Hematopoietic multipotent progenitor cell treated with erythropoietin and hydrocortisone succinate and interleukin-3 and kit ligand, for 6 days (in vitro differentiated cells): ENCODE results near the gene NETO2.
A peak's percentile ranks its signal among the peaks of the same experiment; 100 is the strongest.
"Not testable (repeated sequence)": the region's sequence is repeated elsewhere in the genome, so short reads cannot be mapped to it uniquely, and the experiment has no call there.

Source experiments
- DNase-seq: peaks from one replicate; pipeline ENCODE4 v3.0.0-alpha.2; 2015

The NETO2 gene

GRCh38 chr16:47132308-47132707, 11.4 kb downstream of the NETO2 start:
- peak; percentile 35 for DNase-seq

- DNase-seq = no peak
Observed at GRCh38 chr16:47129755-47130435, 13.8 kb downstream of the NETO2 start.

- no peak for DNase-seq
Observed at GRCh38 chr16:47127541-47127940, 16.2 kb downstream of the NETO2 start.

DNA sequence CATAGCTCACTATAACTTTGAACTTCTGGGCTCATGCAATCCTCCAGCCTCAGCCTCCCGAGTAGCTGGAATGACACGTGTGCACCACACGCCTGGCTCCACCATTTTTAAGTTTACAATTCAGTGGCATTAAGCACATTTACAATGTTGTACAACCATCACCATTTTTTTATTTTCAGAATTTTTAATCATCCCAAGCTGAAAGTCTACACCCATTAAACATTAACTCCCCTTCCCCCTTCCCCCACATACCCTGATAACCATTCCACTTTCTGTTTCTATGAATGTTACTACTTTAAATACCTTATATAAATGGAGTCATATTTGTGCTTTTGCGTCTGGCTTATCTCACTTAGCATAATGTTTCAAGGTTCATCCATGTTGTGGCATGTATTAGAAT, 18.0 kb downstream of the NETO2 start:
- no peak for DNase-seq

DNA sequence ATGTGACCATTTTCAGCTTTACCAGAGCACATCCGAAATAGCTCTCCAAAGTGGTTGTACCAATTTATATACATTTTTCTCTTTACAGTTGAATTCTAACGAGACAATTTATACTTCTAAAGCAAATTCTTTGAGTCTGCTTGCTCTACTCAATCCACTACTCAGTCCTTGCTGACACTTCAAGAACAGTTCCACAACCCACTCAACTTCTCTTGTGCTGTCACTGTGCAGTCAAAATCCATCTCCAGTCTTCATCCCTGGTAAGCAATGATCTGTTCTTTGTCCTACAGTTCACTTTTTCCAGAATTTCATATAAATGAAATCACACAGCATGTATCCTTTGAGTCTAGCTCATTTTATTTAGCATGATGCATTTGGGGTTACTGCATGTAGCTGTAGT, 30.6 kb downstream of the NETO2 start:
- no peak for DNase-seq

- DNase-seq = peak; percentile 11
Observed at GRCh38 chr16:47110939-47111338, 32.8 kb downstream of the NETO2 start.

- DNase-seq = no peak
Observed at GRCh38 chr16:47109361-47109760, 34.4 kb downstream of the NETO2 start.

- not testable (repeated sequence) for DNase-seq
Observed at GRCh38 chr16:47102921-47103320, 40.8 kb downstream of the NETO2 start.

DNA sequence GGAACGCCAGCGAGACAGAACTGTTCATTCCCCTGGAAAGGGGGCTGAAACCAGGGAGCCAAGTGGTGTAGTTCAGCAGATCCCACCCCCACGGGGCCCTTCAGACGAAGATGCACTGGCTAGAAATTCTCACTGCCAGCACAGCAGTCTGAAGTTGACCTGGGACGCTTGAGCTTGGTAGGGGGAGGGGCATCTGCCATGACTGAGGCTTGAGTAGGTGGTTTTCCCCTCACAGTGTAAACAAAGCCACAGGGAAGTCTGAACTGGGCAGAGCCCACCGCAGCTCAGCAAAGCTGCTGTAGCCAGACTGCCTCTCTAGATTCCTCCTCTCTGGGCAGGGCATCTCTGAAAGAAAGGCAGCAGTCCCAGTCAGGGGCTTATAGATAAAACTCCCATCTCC, 46.6 kb downstream of the NETO2 start:
- not testable (repeated sequence) for DNase-seq

- no peak for DNase-seq
Observed at GRCh38 chr16:47096297-47096696, 47.4 kb downstream of the NETO2 start.

GRCh38 chr16:47084198-47084597, 59.5 kb downstream of the NETO2 start:
- DNase-seq = no peak

- DNase-seq = no peak
Observed at GRCh38 chr16:47082099-47082865, 61.5 kb downstream of the NETO2 start.

GRCh38 chr16:47081115-47081514, 62.6 kb downstream of the NETO2 start:
- DNase-seq = no peak

GRCh38 chr16:47079860-47080259, 63.9 kb downstream of the NETO2 start:
- DNase-seq = no peak

DNA sequence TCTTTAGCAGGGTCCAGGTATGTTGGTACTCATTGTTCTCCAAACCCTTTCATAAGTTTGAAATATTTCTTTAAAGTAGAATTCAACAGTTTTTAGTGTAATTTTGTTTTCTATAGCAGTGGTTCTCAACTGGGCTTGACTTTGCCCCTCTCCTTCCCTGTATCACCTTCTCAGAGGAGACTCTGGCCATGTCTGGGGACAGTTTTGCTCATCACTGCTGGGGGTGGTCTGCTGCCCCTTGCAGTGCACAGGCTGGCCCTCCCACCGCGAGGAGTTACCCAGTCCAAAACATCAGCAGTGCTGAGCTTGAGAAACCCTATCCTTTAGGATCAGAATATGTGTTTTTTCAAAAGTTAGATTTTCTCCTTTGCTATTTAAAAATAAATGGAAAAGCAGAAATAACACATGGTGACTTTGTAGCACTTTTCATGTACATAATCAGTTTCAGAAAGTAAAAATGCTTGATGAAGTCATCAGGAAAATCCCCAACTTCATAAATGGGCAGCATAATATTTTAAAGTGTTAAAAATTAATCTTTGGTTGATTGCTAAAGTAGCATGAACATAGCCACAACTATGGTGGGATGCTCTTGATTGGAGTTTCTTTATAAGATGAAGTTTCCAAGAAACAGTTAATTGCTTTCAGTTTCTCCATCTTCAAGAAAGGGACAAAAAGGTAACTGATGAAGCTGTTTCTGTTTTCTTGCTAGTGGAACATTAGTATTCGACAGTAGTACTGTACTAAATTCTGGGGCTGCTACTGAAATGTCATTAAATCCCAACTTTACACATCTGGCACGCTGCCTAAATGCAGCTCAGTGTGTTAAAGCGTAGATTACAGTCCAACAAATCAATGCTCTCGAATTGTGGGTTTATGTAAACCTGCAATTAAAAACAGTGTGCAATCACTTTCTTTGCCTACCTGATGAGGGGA, 70.3 kb downstream of the NETO2 start:
- no peak for DNase-seq

DNA sequence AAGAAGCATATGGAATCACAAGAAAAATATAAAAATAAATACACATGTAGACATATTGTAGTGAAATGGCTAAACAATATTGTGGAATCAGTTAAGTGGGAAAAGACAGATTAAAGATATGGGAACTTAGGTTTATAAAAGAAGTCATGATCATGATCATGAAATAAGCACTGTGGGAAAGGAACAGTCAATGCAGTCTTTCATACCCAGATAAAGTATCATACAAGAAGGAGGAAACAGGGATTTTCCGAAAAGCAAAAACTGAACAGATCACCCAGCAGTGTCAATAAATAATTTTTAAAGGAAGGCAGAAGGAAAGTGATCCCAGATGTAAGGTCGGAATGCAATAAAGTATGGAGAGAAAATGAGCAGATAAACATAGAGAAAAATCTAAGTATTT, 71.6 kb downstream of the NETO2 start:
- DNase-seq = no peak

DNA sequence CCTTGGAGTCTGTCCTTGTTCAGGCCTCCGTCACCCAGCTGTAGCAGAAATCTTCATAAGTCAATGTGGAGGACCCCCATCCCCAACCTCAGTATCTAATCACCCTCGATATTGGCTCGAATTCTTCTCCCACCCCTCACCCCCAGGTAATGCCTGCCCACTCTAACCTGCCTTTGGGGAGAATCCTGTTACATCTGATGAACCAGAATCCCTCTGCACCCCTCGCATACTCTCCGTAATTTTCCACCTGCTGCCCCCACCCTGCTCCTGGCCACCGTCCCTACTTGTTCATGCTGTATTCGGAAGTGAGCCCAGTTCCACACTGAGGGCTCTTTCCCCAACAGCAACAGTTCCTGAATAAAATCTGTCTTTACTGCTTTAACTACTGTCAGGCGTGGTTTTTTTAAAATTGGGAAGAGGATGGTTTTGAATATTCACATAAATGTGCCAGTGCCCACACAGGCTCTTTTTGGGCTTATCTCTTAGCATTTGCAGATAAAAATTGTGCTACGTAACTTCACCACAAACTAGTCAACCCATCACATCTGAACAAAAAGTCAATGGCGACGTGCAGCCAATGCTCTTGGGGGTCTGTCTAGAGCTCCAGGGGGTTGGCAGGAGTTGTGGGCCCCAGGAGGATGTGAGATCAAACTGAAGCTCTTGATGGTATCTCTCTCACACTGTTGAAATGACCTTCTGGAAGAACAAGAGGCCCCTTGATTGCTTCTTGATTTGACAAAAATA, 73.7 kb downstream of the NETO2 start:
- peak; percentile 17 for DNase-seq

GRCh38 chr16:47069313-47069712, 74.4 kb downstream of the NETO2 start:
- no peak for DNase-seq

- no peak for DNase-seq
Observed at GRCh38 chr16:47067203-47067602, 76.5 kb downstream of the NETO2 start.

- no peak for DNase-seq
Observed at GRCh38 chr16:47065766-47066688, 77.7 kb downstream of the NETO2 start.

GRCh38 chr16:47064775-47065174, 79.0 kb downstream of the NETO2 start:
- DNase-seq = no peak
